B cell (primary cell): ENCODE data around the gene KDM4D. TPM values are rescaled to one million over a fixed set of nuclear protein-coding genes. Genes with fewer than 3 reads are reported as not detected.
A peak's percentile ranks its signal among the peaks of the same experiment; 100 is the strongest.
"Not testable (repeated sequence)": the region's sequence is repeated elsewhere in the genome, so short reads cannot be mapped to it uniquely, and the experiment has no call there.

Source experiments
- ATAC-seq: fragments of 200-7000 bp; cut with Tn5 transposase; one replicate; pipeline ENCODE4 v1.10.0; 2021; ENCODE audit warnings: low read depth, mild to moderate bottlenecking, moderate number of reproducible peaks, moderate library complexity
- CTCF ChIA-PET: fragments of 350-600 bp; sonication (Branson Sonifier 250); formaldehyde crosslinking; loops from one replicate; lab custom pipeline; 2021; ENCODE audit warnings: antibody characterized with exemption, inconsistent platforms; lab: Charles Lee
- POLR2A ChIA-PET: fragments of 350-600 bp; sonication (Branson Sonifier 250); formaldehyde crosslinking; loops from one replicate; lab custom pipeline; 2021; ENCODE audit warnings: antibody characterized with exemption; lab: Charles Lee
- DNase-seq: peaks from one replicate; pipeline ENCODE4 v3.0.0; 2013
- H2AFZ ChIP-seq: 2 replicates; pipeline ENCODE4 v1.6.1; 2012; ENCODE audit warnings: mild to moderate bottlenecking, low read depth, low read length; ENCODE audit not compliant: insufficient read depth, poor library complexity, severe bottlenecking
- H3K27ac ChIP-seq, 2 donors: 1 replicate in 1 of 2; 2 replicates in 1 of 2; pipeline ENCODE4 v1.5.1; 2012 to 2013; ENCODE audit warnings: low read length in 2 of 2, mild to moderate bottlenecking in 2 of 2, moderate library complexity in 1 of 2
- H3K27me3 ChIP-seq, 4 experiments: fragments of 200-600 bp in 1 of 4; sonication (generic) in 1 of 4; replicated peaks in 1 of 4; 1 replicate in 2 of 4; 2 replicates in 2 of 4; pipeline versions ENCODE4 v1.6.1 to v1.7.0; 2013 to 2016; ENCODE audit warnings: low read length in 3 of 4, mild to moderate bottlenecking in 2 of 4, mixed read lengths in 1 of 4, moderate library complexity in 1 of 4; ENCODE audit not compliant: insufficient read depth in 4 of 4, control insufficient read depth in 3 of 4; ENCODE audit errors: control extremely low read depth in 1 of 4
- H3K36me3 ChIP-seq, 2 experiments: replicated peaks in 1 of 2; 1 replicate in 1 of 2; 2 replicates in 1 of 2; pipeline versions ENCODE4 v1.6.1 to v1.7.1; 2013; ENCODE audit warnings: low read length in 1 of 2; ENCODE audit not compliant: insufficient read depth in 2 of 2, control insufficient read depth in 1 of 2; ENCODE audit errors: control extremely low read depth in 1 of 2, extremely low read depth in 1 of 2
- H3K4me1 ChIP-seq, 2 donors: fragments of 200-600 bp in 1 of 2; sonication (generic) in 1 of 2; 1 replicate in 1 of 2; 2 replicates in 1 of 2; pipeline versions ENCODE4 v1.5.1 to v1.6.1; 2013 to 2017; ENCODE audit warnings: low read length in 2 of 2; ENCODE audit not compliant: control insufficient read depth in 2 of 2, insufficient read depth in 2 of 2
- H3K4me2 ChIP-seq: replicated peaks from 2 replicates; pipeline ENCODE3; 2012; ENCODE audit warnings: mild to moderate bottlenecking, low read depth, low read length; ENCODE audit not compliant: poor library complexity, severe bottlenecking
- H3K4me3 ChIP-seq, 5 experiments: fragments of 200-600 bp in 1 of 5; sonication (generic) in 1 of 5; 1 replicate in 3 of 5; 2 replicates in 2 of 5; pipeline versions ENCODE4 v1.5.1 to v1.7.0; 2011 to 2016; ENCODE audit warnings: low read length in 4 of 5, mild to moderate bottlenecking in 4 of 5, low read depth in 2 of 5, control low read depth in 1 of 5, moderate library complexity in 1 of 5; ENCODE audit not compliant: insufficient read depth in 1 of 5; ENCODE audit errors: control extremely low read depth in 1 of 5, extremely low read depth in 1 of 5
- H3K79me2 ChIP-seq: fragments of 200-600 bp; sonication (generic); one replicate; pipeline ENCODE4 v1.6.0; 2016; ENCODE audit warnings: low read length; ENCODE audit not compliant: control insufficient read depth, insufficient read depth
- H3K9ac ChIP-seq: fragments of 200-600 bp; sonication (generic); 2 replicates; pipeline ENCODE4 v1.6.1; 2017; ENCODE audit warnings: mild to moderate bottlenecking, low read length, moderate library complexity
- H3K9me3 ChIP-seq, 3 donors: one replicate each; pipeline versions ENCODE4 v1.6.1 to v1.7.1; 2013; ENCODE audit warnings: low read length in 2 of 3; ENCODE audit not compliant: control insufficient read depth in 2 of 3, insufficient read depth in 1 of 3; ENCODE audit errors: control extremely low read depth in 1 of 3
- H4K20me1 ChIP-seq: 2 replicates; pipeline ENCODE4 v1.6.0; 2012; ENCODE audit warnings: mild to moderate bottlenecking, low read length; ENCODE audit not compliant: insufficient read depth, control insufficient read depth, poor library complexity, severe bottlenecking
- H3K27ac Mint-ChIP-seq: one replicate; pipeline ENCODE4 v1.8.0; 2021; ENCODE audit warnings: mixed read lengths
- H3K27me3 Mint-ChIP-seq: one replicate; pipeline ENCODE4 v1.8.0; 2021; ENCODE audit warnings: mixed read lengths
- H3K4me1 Mint-ChIP-seq: one replicate; pipeline ENCODE4 v1.8.0; 2021; ENCODE audit warnings: mixed read lengths
- H3K4me3 Mint-ChIP-seq: one replicate; pipeline ENCODE4 v1.8.0; 2021; ENCODE audit warnings: mixed read lengths
- H3K9me3 Mint-ChIP-seq: one replicate; pipeline ENCODE4 v1.8.0; 2022; ENCODE audit warnings: mixed read lengths; ENCODE audit not compliant: insufficient read depth
- CTCF ChIP-seq: fragments of 200-600 bp; IDR thresholded peaks from one replicate; pipeline ENCODE4 v1.8.0; 2022; ENCODE audit warnings: antibody characterized with exemption, mild to moderate bottlenecking
- EZH2 ChIP-seq: IDR thresholded peaks from 2 replicates; pipeline ENCODE4 v1.6.1; 2012; ENCODE audit warnings: borderline replicate concordance, low read depth, mild to moderate bottlenecking, moderate library complexity, low read length; ENCODE audit not compliant: insufficient read depth, poor library complexity, severe bottlenecking
- WGBS: methylation state at CpG from one replicate; pipeline ENCODE4 v1.1.5; 2013; ENCODE audit warnings: missing lambda C conversion rate; ENCODE audit not compliant: insufficient coverage; 5-methylcytosine and 5-hydroxymethylcytosine counted together
- intact Hi-C: fragments of 100-400 bp; cut with micrococcal nuclease; formaldehyde crosslinking; loops from one replicate; pipeline ENCODE4 v1.10.0; 2022
- polyA plus RNA-seq: library from polyadenylated mRNA; depleted of rRNA; stranded (reverse); fragments of >200 nt; gene quantifications from 2 replicates; pipeline ENCODE4 v1.2.3, GENCODE V29; 2012
- total RNA-seq, 2 donors: library from RNA; stranded (reverse); fragments of 120-200 nt in 1 of 2; gene quantifications; 1 replicate in 1 of 2; 2 replicates in 1 of 2; pipeline versions ENCODE4 v1.2.3 to v1.2.4, GENCODE V29; 2013 to 2022

KDM4D gene
- total and polyA plus RNA-seq, 2 donors (not counting 1 experiment from before 2014, with no cell fraction given): 0.44 to 0.58 TPM

- H3K36me3 ChIP-seq: no peaks in the 10 kb centered on the region
- Mint-ChIP-seq H3K27ac (no peak overlapping the region), H3K9me3 (no peaks in the 10 kb centered on the region), H3K4me1 (no peaks in the 10 kb centered on the region), H3K4me3 (no peak overlapping the region), H3K27me3 (peaks cover 27% of the 10 kb centered on the region)
- no peak overlapping the region for H3K4me2 ChIP-seq
- no peaks in the 10 kb centered on the region for H3K79me2 ChIP-seq
- no peak overlapping the region for H3K27ac ChIP-seq
- 63% methylated on average over 2 of the region's 2 CpGs for WGBS
- CTCF ChIA-PET: interaction anchor here (1.2 kb wide), 1 partner anchor 31 kb away, joined by 3 read pairs; the partner anchor contains the start of gene SRSF8
- TF ChIP-seq CTCF (no peak), EZH2 (no peak)
- no peaks in the 10 kb centered on the region for H4K20me1 ChIP-seq
- H3K4me3 ChIP-seq: no peak overlapping the region
- H3K9ac ChIP-seq: no peak overlapping the region
- DNase-seq: no peak
- no peak for ATAC-seq
- no peak overlapping the region for H2AFZ ChIP-seq
- no peaks in the 10 kb centered on the region for H3K4me1 ChIP-seq
- intact Hi-C loops: no loop called here
- peaks cover 0 to 10% (median 8%) of the 10 kb centered on the region in 4 experiments for H3K27me3 ChIP-seq
- peaks cover 0 to 3% (median 0%) of the 10 kb centered on the region in 3 donors for H3K9me3 ChIP-seq
- POLR2A ChIA-PET: no interaction called here
These were observed 61.8 kb downstream of the KDM4D start for GRCh38 chr11:95035316-95035715.

GRCh38 chr11:95037356-95038035 lies 64.0 kb downstream of the KDM4D start:
- peak overlapping the region; percentile 42 for H2AFZ ChIP-seq
- CTCF ChIA-PET: not testable (repeated sequence)

More at GRCh38 chr11:95037356-95038035, 64.0 kb downstream of the KDM4D start:
- 35% methylated on average over 71 of the region's 71 CpGs for WGBS
- peaks cover 33% of the 10 kb centered on the region for H3K27me3 Mint-ChIP-seq
- H3K4me1 Mint-ChIP-seq, POLR2A ChIA-PET, H3K27ac ChIP-seq, H3K4me1 ChIP-seq, H3K79me2 ChIP-seq, H4K20me1 ChIP-seq, H3K9me3 Mint-ChIP-seq, H3K9me3 ChIP-seq, intact Hi-C loops, H3K36me3 ChIP-seq, H3K4me2 ChIP-seq, H3K27ac Mint-ChIP-seq: not testable (repeated sequence)
- ATAC-seq (peak; percentile 31), DNase-seq (peak; percentile 27)
- peaks cover 0 to 11% (median 7%) of the 10 kb centered on the region in 4 experiments for H3K27me3 ChIP-seq
- peak overlapping the region in 2 of 5 experiments; percentile 33 to 36 for H3K4me3 ChIP-seq
- H3K9ac ChIP-seq: peak overlapping the region; percentile 26
- peak overlapping the region; percentile 38 for H3K4me3 Mint-ChIP-seq
